H9 (cell line): ENCODE results near the gene B3GNT9. TPM values are rescaled to one million over a fixed set of nuclear protein-coding genes. Genes with fewer than 3 reads are reported as not detected.

Source experiments
- DNase-seq: peaks from one replicate; pipeline ENCODE4 v3.0.0-alpha.2; 2017
- H2AFZ ChIP-seq: one replicate; pipeline ENCODE4 v1.6.1; 2013; ENCODE audit warnings: mild to moderate bottlenecking, low read length, control low read depth, moderate library complexity
- H2AK5ac ChIP-seq: 2 replicates; pipeline ENCODE4 v1.6.1; 2013; ENCODE audit warnings: low read length, control low read depth, mixed read lengths; ENCODE audit not compliant: insufficient read length
- H2BK120ac ChIP-seq: one replicate; pipeline ENCODE4 v1.6.1; 2013; ENCODE audit warnings: low read depth, mild to moderate bottlenecking, low read length, control low read depth, inconsistent platforms; ENCODE audit not compliant: poor library complexity, severe bottlenecking
- H2BK12ac ChIP-seq: 2 replicates; pipeline ENCODE4 v1.6.1; 2013; ENCODE audit warnings: low read length, control low read depth, mixed read lengths, low read depth; ENCODE audit not compliant: insufficient read length
- H2BK15ac ChIP-seq: 2 replicates; pipeline ENCODE4 v1.6.1; 2013; ENCODE audit warnings: low read depth, low read length, control low read depth
- H2BK20ac ChIP-seq: one replicate; pipeline ENCODE4 v1.6.1; 2013; ENCODE audit warnings: low read depth, mild to moderate bottlenecking, low read length, control low read depth, inconsistent platforms; ENCODE audit not compliant: poor library complexity, severe bottlenecking
- H2BK5ac ChIP-seq: 2 replicates; pipeline ENCODE4 v1.6.1; 2013; ENCODE audit warnings: low read length, control low read depth, mixed read lengths; ENCODE audit not compliant: insufficient read length
- H3K14ac ChIP-seq: 2 replicates; pipeline ENCODE4 v1.6.1; 2013; ENCODE audit warnings: low read length, control low read depth; ENCODE audit not compliant: insufficient read depth
- H3K18ac ChIP-seq: 2 replicates; pipeline ENCODE4 v1.6.1; 2013; ENCODE audit warnings: low read depth, mild to moderate bottlenecking, mixed read lengths, low read length, control low read depth; ENCODE audit not compliant: insufficient read length
- H3K23ac ChIP-seq: 2 replicates; pipeline ENCODE4 v1.6.1; 2013; ENCODE audit warnings: low read length, control low read depth, mixed read lengths, low read depth; ENCODE audit not compliant: insufficient read length
- H3K23me2 ChIP-seq: 2 replicates; pipeline ENCODE4 v1.6.1; 2013; ENCODE audit warnings: low read depth, mild to moderate bottlenecking, mixed read lengths, low read length, control low read depth; ENCODE audit not compliant: insufficient read length, poor library complexity, severe bottlenecking
- H3K27ac ChIP-seq: 2 replicates; pipeline ENCODE4 v1.5.1; 2013; ENCODE audit warnings: low read length, control low read depth, mixed read lengths, low read depth; ENCODE audit not compliant: insufficient read length
- H3K27me3 ChIP-seq: 2 replicates; pipeline ENCODE4 v1.6.1; 2013; ENCODE audit warnings: low read length, control low read depth, inconsistent platforms; ENCODE audit not compliant: insufficient read depth
- H3K4ac ChIP-seq: 2 replicates; pipeline ENCODE4 v1.6.1; 2013; ENCODE audit warnings: low read depth, mild to moderate bottlenecking, control low read depth, inconsistent platforms, low read length, moderate library complexity
- H3K4me1 ChIP-seq: 2 replicates; pipeline ENCODE4 v1.6.1; 2013; ENCODE audit warnings: low read length, control low read depth, inconsistent platforms; ENCODE audit not compliant: insufficient read depth
- H3K4me2 ChIP-seq: 2 replicates; pipeline ENCODE4 v1.6.1; 2013; ENCODE audit warnings: low read length, control low read depth, mixed read lengths; ENCODE audit not compliant: insufficient read length, insufficient read depth
- H3K56ac ChIP-seq: 2 replicates; pipeline ENCODE4 v1.6.1; 2013; ENCODE audit warnings: low read depth, mild to moderate bottlenecking, mixed read lengths, low read length, control low read depth; ENCODE audit not compliant: insufficient read length
- H3K79me1 ChIP-seq: 2 replicates; pipeline ENCODE4 v1.6.1; 2013; ENCODE audit warnings: low read depth, mild to moderate bottlenecking, moderate library complexity, low read length, control low read depth, inconsistent platforms; ENCODE audit not compliant: insufficient read depth, poor library complexity, severe bottlenecking
- H3K79me2 ChIP-seq: 2 replicates; pipeline ENCODE4 v1.6.1; 2013; ENCODE audit warnings: low read length, control low read depth, inconsistent platforms; ENCODE audit not compliant: insufficient read depth
- H3K9ac ChIP-seq: 2 replicates; pipeline ENCODE4 v1.6.1; 2013; ENCODE audit warnings: low read length, control low read depth, mixed read lengths; ENCODE audit not compliant: insufficient read length; ENCODE audit errors: extremely low read depth
- H3K9me3 ChIP-seq: one replicate; pipeline ENCODE4 v1.6.1; 2013; ENCODE audit warnings: low read depth, low read length, inconsistent platforms; ENCODE audit not compliant: control insufficient read depth
- H3T11ph ChIP-seq: one replicate; pipeline ENCODE4 v1.6.1; 2013; ENCODE audit warnings: mild to moderate bottlenecking, low read length, control low read depth, inconsistent platforms
- H4K20me1 ChIP-seq: one replicate; pipeline ENCODE4 v1.6.1; 2013; ENCODE audit not compliant: control insufficient read depth, insufficient read length, insufficient read depth
- H4K5ac ChIP-seq: 2 replicates; pipeline ENCODE4 v1.6.1; 2013; ENCODE audit warnings: low read depth, mild to moderate bottlenecking, mixed read lengths, low read length, control low read depth; ENCODE audit not compliant: insufficient read length
- H4K8ac ChIP-seq: replicated peaks from 2 replicates; pipeline ENCODE4 v1.6.1; 2013; ENCODE audit warnings: low read length, control low read depth, mixed read lengths, low read depth; ENCODE audit not compliant: insufficient read length
- H4K91ac ChIP-seq: 2 replicates; pipeline ENCODE4 v1.6.1; 2013; ENCODE audit warnings: low read depth, mild to moderate bottlenecking, moderate library complexity, mixed read lengths, low read length, control low read depth; ENCODE audit not compliant: insufficient read length
- H3K27ac Mint-ChIP-seq, 3 experiments: 2 replicates in 2 of 3; 3 replicates in 1 of 3; pipeline ENCODE4 v1.8.0; 2020 to 2021; ENCODE audit warnings: mixed read lengths in 3 of 3, mild to moderate bottlenecking in 1 of 3, moderate library complexity in 1 of 3
- H3K27me3 Mint-ChIP-seq: 2 replicates; pipeline ENCODE4 v1.8.0; 2021; ENCODE audit warnings: low read depth, mild to moderate bottlenecking, moderate library complexity, mixed read lengths
- H3K36me3 Mint-ChIP-seq, 3 experiments: 2 replicates in 2 of 3; 3 replicates in 1 of 3; pipeline ENCODE4 v1.8.0; 2020 to 2021; ENCODE audit warnings: low read depth in 3 of 3, mixed read lengths in 3 of 3; ENCODE audit not compliant: insufficient read depth in 1 of 3
- H3K4me1 Mint-ChIP-seq, 2 experiments: 2 replicates each; pipeline ENCODE4 v1.8.0; 2020; ENCODE audit warnings: mixed read lengths in 2 of 2
- H3K4me3 Mint-ChIP-seq, 2 experiments: 2 replicates in 1 of 2; 3 replicates in 1 of 2; pipeline ENCODE4 v1.8.0; 2020 to 2021; ENCODE audit warnings: mild to moderate bottlenecking in 2 of 2, mixed read lengths in 2 of 2, moderate library complexity in 1 of 2
- H3K9me3 Mint-ChIP-seq, 2 experiments: 2 replicates in 1 of 2; 3 replicates in 1 of 2; pipeline ENCODE4 v1.8.0; 2020; ENCODE audit warnings: mild to moderate bottlenecking in 2 of 2, mixed read lengths in 2 of 2, moderate library complexity in 1 of 2
- WGBS: extraction: QIAGEN DNeasy Blood & Tissue Kit; methylation state at CpG from one replicate; pipeline ENCODE4 v1.1.7; 2013; ENCODE audit warnings: missing lambda C conversion rate, low lambda C conversion rate, mixed read lengths; ENCODE audit not compliant: insufficient read length; ENCODE audit errors: extremely low coverage; 5-methylcytosine and 5-hydroxymethylcytosine counted together
- total RNA-seq: library from RNA; stranded (reverse); gene quantifications from 2 replicates; pipeline ENCODE4 v1.2.1, GENCODE V29; 2021
- TF ChIP-seq, protein P1 (sequence below): fragments of 200-600 bp; sonication (generic); conservative IDR thresholded peaks from 3 replicates; pipeline ENCODE4 v1.8.0; 2021; ENCODE audit warnings: antibody characterized with exemption, mild to moderate bottlenecking

Gene B3GNT9
- total RNA-seq, 1 experiment from 2014 or later, result 11.2 TPM

DNA sequence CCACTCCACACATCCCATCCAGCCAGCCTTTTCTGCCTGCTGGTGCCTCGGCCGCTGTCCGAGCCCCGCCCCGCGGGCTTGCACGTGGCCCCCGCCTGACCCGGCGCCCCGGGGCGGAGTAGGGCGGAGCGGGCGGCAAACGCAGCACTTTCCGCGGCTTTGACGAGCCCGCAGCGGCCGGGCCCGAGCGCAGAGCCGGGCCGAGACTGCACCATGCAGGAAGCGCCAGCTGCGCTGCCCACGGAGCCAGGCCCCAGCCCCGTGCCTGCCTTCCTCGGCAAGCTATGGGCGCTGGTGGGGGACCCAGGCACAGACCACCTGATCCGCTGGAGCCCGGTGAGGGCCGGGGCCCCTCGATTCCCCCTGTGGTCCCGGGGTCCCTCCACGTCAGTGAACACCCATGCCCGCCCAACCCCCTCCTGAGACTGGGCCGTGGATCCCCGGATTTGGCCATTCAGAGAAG, 13.8 kb upstream of the B3GNT9 start, which contains the start of gene HSF4:
Gene HSF4, plus strand, starts transcription at position 147 of the 463 bp plus-strand sequence. Its CDS starts 67 bp downstream, at position 214.
- no peak within 1 kb of the TSS for H4K8ac ChIP-seq
- H4K20me1 ChIP-seq, result no peaks in the 10 kb centered on the region
- WGBS, result no CpG with 5 or more reads among the region's 41 CpGs
- H3K56ac ChIP-seq, result no peak within 1 kb of the TSS
- TF ChIP-seq, protein P1, sequence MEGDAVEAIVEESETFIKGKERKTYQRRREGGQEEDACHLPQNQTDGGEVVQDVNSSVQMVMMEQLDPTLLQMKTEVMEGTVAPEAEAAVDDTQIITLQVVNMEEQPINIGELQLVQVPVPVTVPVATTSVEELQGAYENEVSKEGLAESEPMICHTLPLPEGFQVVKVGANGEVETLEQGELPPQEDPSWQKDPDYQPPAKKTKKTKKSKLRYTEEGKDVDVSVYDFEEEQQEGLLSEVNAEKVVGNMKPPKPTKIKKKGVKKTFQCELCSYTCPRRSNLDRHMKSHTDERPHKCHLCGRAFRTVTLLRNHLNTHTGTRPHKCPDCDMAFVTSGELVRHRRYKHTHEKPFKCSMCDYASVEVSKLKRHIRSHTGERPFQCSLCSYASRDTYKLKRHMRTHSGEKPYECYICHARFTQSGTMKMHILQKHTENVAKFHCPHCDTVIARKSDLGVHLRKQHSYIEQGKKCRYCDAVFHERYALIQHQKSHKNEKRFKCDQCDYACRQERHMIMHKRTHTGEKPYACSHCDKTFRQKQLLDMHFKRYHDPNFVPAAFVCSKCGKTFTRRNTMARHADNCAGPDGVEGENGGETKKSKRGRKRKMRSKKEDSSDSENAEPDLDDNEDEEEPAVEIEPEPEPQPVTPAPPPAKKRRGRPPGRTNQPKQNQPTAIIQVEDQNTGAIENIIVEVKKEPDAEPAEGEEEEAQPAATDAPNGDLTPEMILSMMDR, result no peak
- H3K9me3 Mint-ChIP-seq, result peaks cover 3 to 6% of the 10 kb centered on the region in 2 experiments; a peak in 3 of 5 replicates
- H3K79me1 ChIP-seq, result no peaks in the 10 kb centered on the region
- no peak for DNase-seq
- H2BK5ac ChIP-seq, result no peak within 1 kb of the TSS
- H3K4me2 ChIP-seq, result peak within 1 kb of the TSS; percentile 20
- H3K23ac ChIP-seq, result no peak within 1 kb of the TSS
- H3K18ac ChIP-seq, result no peak within 1 kb of the TSS
- H4K5ac ChIP-seq, result no peak within 1 kb of the TSS
- H3K27me3 Mint-ChIP-seq, result peaks cover 99% of the 10 kb centered on the region
- H3K14ac ChIP-seq, result no peak within 1 kb of the TSS
- H3K4me3 Mint-ChIP-seq, result peak within 1 kb of the TSS; percentile 30 to 74
- H3K4me1 ChIP-seq, result no peaks in the 10 kb centered on the region
- H4K91ac ChIP-seq, result no peak within 1 kb of the TSS
- no peak within 1 kb of the TSS for H2AFZ ChIP-seq
- peaks cover 15 to 50% of the 10 kb centered on the region in 2 experiments for H3K4me1 Mint-ChIP-seq
- no peak within 1 kb of the TSS for H2BK12ac ChIP-seq
- H3K4ac ChIP-seq, result no peak within 1 kb of the TSS
- H3K27me3 ChIP-seq, result peaks cover 93% of the 10 kb centered on the region
- no peak within 1 kb of the TSS for H3K9ac ChIP-seq
- no peak within 1 kb of the TSS for H2BK20ac ChIP-seq
- H3K36me3 Mint-ChIP-seq, result no peaks in the 10 kb centered on the region; a peak in 1 of 7 replicates
- H3K79me2 ChIP-seq, result no peaks in the 10 kb centered on the region
- H2BK15ac ChIP-seq, result no peak within 1 kb of the TSS
- H3K27ac ChIP-seq, result no peak within 1 kb of the TSS
- H2AK5ac ChIP-seq, result no peak within 1 kb of the TSS
- H3T11ph ChIP-seq, result no peak within 1 kb of the TSS
- peaks cover 13% of the 10 kb centered on the region for H3K23me2 ChIP-seq
- H2BK120ac ChIP-seq, result no peak within 1 kb of the TSS
- no peaks in the 10 kb centered on the region for H3K9me3 ChIP-seq
- no peak within 1 kb of the TSS for H3K27ac Mint-ChIP-seq
